Endothelial cell of umbilical vein (primary cell): ENCODE data around the gene MYO16. TPM values are rescaled to one million over a fixed set of nuclear protein-coding genes. Genes with fewer than 3 reads are reported as not detected.

ENCODE experiments used
- BruUV-seq: library from RNA; stranded (reverse); fragments of 400-500 nt; replicated peaks from 2 replicates; lab custom pipeline; 2021; lab: Mats Ljungman, UMichigan
- CTCF ChIA-PET: fragments of 300-600, 350-600 bp; sonication (Branson Sonifier 250); formaldehyde crosslinking; loops from one replicate; lab custom pipeline; 2021; ENCODE audit warnings: antibody characterized with exemption, inconsistent platforms; lab: Charles Lee
- POLR2A ChIA-PET: fragments of 300-600, 350-600 bp; sonication (Branson Sonifier 250); formaldehyde crosslinking; loops from one replicate; lab custom pipeline; 2021; ENCODE audit warnings: antibody characterized with exemption, inconsistent platforms; lab: Charles Lee
- DNase-seq: peaks from one replicate; pipeline ENCODE4 v3.0.0-alpha.2; 2011; ENCODE audit warnings: low read depth, low spot score
- FAIRE-seq: peaks from 2 replicates; lab custom pipeline; 2011; peaks lifted over from hg19 to GRCh38; lab: Jason Lieb, UNC
- H2AFZ ChIP-seq: 2 replicates; pipeline ENCODE4 v1.6.0; 2012; ENCODE audit warnings: low read depth, low read length, control low read depth, inconsistent platforms
- H3K27ac ChIP-seq: 2 replicates; pipeline ENCODE4 v1.5.1; 2011; ENCODE audit warnings: low read depth, mild to moderate bottlenecking, control low read depth, low read length, moderate library complexity; ENCODE audit not compliant: insufficient read depth
- H3K27me3 ChIP-seq, 2 experiments: 2 replicates each; pipeline versions ENCODE4 v1.6.0 to v1.6.1; 2011; ENCODE audit warnings: low read length in 2 of 2, mixed read lengths in 1 of 2; ENCODE audit not compliant: control insufficient read depth in 2 of 2, insufficient read depth in 2 of 2
- H3K36me3 ChIP-seq, 2 experiments: 2 replicates in 1 of 2; 3 replicates in 1 of 2; pipeline ENCODE4 v1.5.1; 2011; ENCODE audit warnings: low read length in 2 of 2, mild to moderate bottlenecking in 1 of 2, moderate library complexity in 1 of 2; ENCODE audit not compliant: control insufficient read depth in 2 of 2, insufficient read depth in 2 of 2; ENCODE audit errors: extremely low read depth in 1 of 2
- H3K4me1 ChIP-seq: 3 replicates; pipeline ENCODE4 v1.5.1; 2011; ENCODE audit warnings: mild to moderate bottlenecking, low read length; ENCODE audit not compliant: control insufficient read depth, insufficient read depth; ENCODE audit errors: extremely low read depth
- H3K4me2 ChIP-seq: 2 replicates; pipeline ENCODE4 v1.6.1; 2011; ENCODE audit warnings: low read length, control low read depth, mixed read lengths; ENCODE audit not compliant: insufficient read depth
- H3K4me3 ChIP-seq, 3 experiments: fragments of 200-600 bp in 1 of 3; sonication (generic), shearing (Covaris generic) in 1 of 3; replicated peaks in 1 of 3; 2 replicates each; pipeline ENCODE4 v1.5.1; 2011 to 2016; ENCODE audit warnings: control low read depth in 3 of 3, low read length in 3 of 3, mild to moderate bottlenecking in 2 of 3, inconsistent platforms in 1 of 3, low read depth in 1 of 3, moderate library complexity in 1 of 3; ENCODE audit not compliant: insufficient read depth in 1 of 3
- H3K79me2 ChIP-seq: 2 replicates; pipeline ENCODE4 v1.6.0; 2012; ENCODE audit warnings: low read length, inconsistent platforms; ENCODE audit not compliant: control insufficient read depth, insufficient read depth
- H3K9ac ChIP-seq: replicated peaks from 2 replicates; pipeline ENCODE3; 2011; ENCODE audit warnings: low read length, control low read depth; ENCODE audit not compliant: insufficient read depth; ENCODE audit errors: extremely low read depth
- H3K9me1 ChIP-seq: replicated peaks from 3 replicates; pipeline ENCODE4 v1.6.0; 2011; ENCODE audit warnings: mild to moderate bottlenecking, low read length; ENCODE audit not compliant: control insufficient read depth, insufficient read depth; ENCODE audit errors: extremely low read depth
- H3K9me3 ChIP-seq: replicated peaks from 2 replicates; pipeline ENCODE4 v1.5.1; 2012; ENCODE audit warnings: low read length, inconsistent platforms; ENCODE audit not compliant: control insufficient read depth, insufficient read depth
- H4K20me1 ChIP-seq: replicated peaks from 2 replicates; pipeline ENCODE3; 2011; ENCODE audit warnings: mild to moderate bottlenecking, low read length; ENCODE audit not compliant: control insufficient read depth, insufficient read depth; ENCODE audit errors: extremely low read depth
- CTCF ChIP-seq, 2 donors: IDR thresholded peaks; 1 replicate in 1 of 2; 2 replicates in 1 of 2; pipeline ENCODE4 v1.5.1; 2011; ENCODE audit warnings: low read length in 2 of 2, mild to moderate bottlenecking in 2 of 2, moderate library complexity in 2 of 2, control low read depth in 1 of 2, inconsistent platforms in 1 of 2, low read depth in 1 of 2; ENCODE audit not compliant: insufficient read depth in 1 of 2; ENCODE audit errors: extremely low read depth in 1 of 2
- EZH2 ChIP-seq: IDR thresholded peaks from 2 replicates; pipeline ENCODE4 v1.6.1; 2012; ENCODE audit warnings: borderline replicate concordance, low read depth, mild to moderate bottlenecking, moderate library complexity, low read length, inconsistent platforms; ENCODE audit not compliant: severe bottlenecking
- FOS ChIP-seq: IDR thresholded peaks from 2 replicates; pipeline ENCODE4 v1.6.1; 2011; ENCODE audit warnings: mild to moderate bottlenecking, low read length, moderate library complexity, borderline replicate concordance; ENCODE audit not compliant: insufficient read depth
- GATA2 ChIP-seq: IDR thresholded peaks from 2 replicates; pipeline ENCODE4 v1.7.0; 2011; ENCODE audit warnings: low read depth, mild to moderate bottlenecking, moderate library complexity, mixed read lengths, low read length; ENCODE audit not compliant: insufficient read length, insufficient read depth
- JUN ChIP-seq: IDR thresholded peaks from 2 replicates; pipeline ENCODE4 v1.6.1; 2011; ENCODE audit warnings: borderline replicate concordance, low read depth; ENCODE audit not compliant: insufficient read length, insufficient read depth
- MAX ChIP-seq: IDR thresholded peaks from 2 replicates; pipeline ENCODE4 v1.6.1; 2011; ENCODE audit not compliant: insufficient read depth, insufficient read length
- MYC ChIP-seq: IDR thresholded peaks from one replicate; pipeline ENCODE4 v1.6.1; 2011; ENCODE audit warnings: mild to moderate bottlenecking, low read depth, low read length
- POLR2A ChIP-seq: IDR thresholded peaks from 2 replicates; pipeline ENCODE4 v1.6.1; 2012; ENCODE audit warnings: low read depth, mild to moderate bottlenecking, control low read depth, low read length
- POLR2AphosphoS5 ChIP-seq: IDR thresholded peaks from 2 replicates; pipeline ENCODE4 v1.6.1; 2012; ENCODE audit warnings: low read depth, mild to moderate bottlenecking, control low read depth, low read length, moderate library complexity; ENCODE audit not compliant: insufficient read depth
- dilution Hi-C: fragments of 300-500 bp; cut with MboI; formaldehyde crosslinking; loops from one replicate; pipeline ENCODE4 v1.15.0; 2019; ENCODE audit warnings: low sequenced_read_pairs; ENCODE audit not compliant: extremely low pct_ligation_motif_present
- intact Hi-C: fragments of 100-400 bp; cut with micrococcal nuclease; formaldehyde crosslinking; loops from one replicate; pipeline ENCODE4 v1.10.0; 2022
- polyA plus RNA-seq, 4 experiments: library from polyadenylated mRNA; depleted of rRNA in 3 of 4; stranded (reverse) in 3 of 4; unstranded in 1 of 4; fragments of >200 nt; gene quantifications; 2 replicates each; pipeline versions ENCODE4 v1.2.1 to v1.2.3, GENCODE V29; 2011 to 2012; ENCODE audit warnings: missing spikeins in 1 of 4
- total RNA-seq: library from RNA; stranded (reverse); gene quantifications from 2 replicates; pipeline ENCODE4 v1.2.3, GENCODE V29; 2021

The MYO16 gene
- total and polyA plus RNA-seq, 2 donors (not counting 3 experiments of a cell fraction or from before 2014, with no cell fraction given): 0.03 to 0.04 TPM

- Histone ChIP-seq H3K36me3 (no peaks in the 10 kb centered on the region), H2AFZ (no peak overlapping the region), H3K9me1 (no peaks in the 10 kb centered on the region), H4K20me1 (no peaks in the 10 kb centered on the region), H3K27me3 (no peaks in the 10 kb centered on the region), H3K27ac (no peak overlapping the region), H3K79me2 (no peaks in the 10 kb centered on the region), H3K9me3 (peaks cover 2% of the 10 kb centered on the region), H3K4me2 (no peak overlapping the region), H3K4me3 (no peak overlapping the region), H3K9ac (no peak overlapping the region), H3K4me1 (no peaks in the 10 kb centered on the region)
- intact Hi-C loops: no loop called here
- TF ChIP-seq FOS (no peak), POLR2A (no peak), GATA2 (no peak), MAX (no peak), JUN (no peak)
- ChIA-PET CTCF (no interaction called here), POLR2A (no interaction called here)
- no TSS peak for BruUV-seq
- no peak for FAIRE-seq
- dilution Hi-C loops: no loop called here
- DNase-seq: no peak
Observed at GRCh38 chr13:108755083-108755482, 125.7 kb downstream of the MYO16 start.

- TF ChIP-seq CTCF (IDR thresholded peaks at IDR 0.05; ENCODE audit: extremely low read depth in 1 of 2, insufficient read depth in 1 of 2, low read depth in 1 of 2, low read length in 2 of 2) (no peak), EZH2 (no peak), POLR2AphosphoS5 (no peak), JUN (no peak), POLR2A (no peak), MYC (no peak), MAX (no peak), FOS (no peak)
- FAIRE-seq: no peak
- no peak overlapping the region for H3K4me2 ChIP-seq
- DNase-seq: no peak
- no peaks in the 10 kb centered on the region for H3K9me3 ChIP-seq
- H3K27me3 ChIP-seq: no peaks in the 10 kb centered on the region
- no peaks in the 10 kb centered on the region for H3K4me1 ChIP-seq
- no peaks in the 10 kb centered on the region for H3K79me2 ChIP-seq
- no peaks in the 10 kb centered on the region for H3K9me1 ChIP-seq
- intact Hi-C loops (no loop called here), dilution Hi-C loops (no loop called here)
- no peaks in the 10 kb centered on the region for H3K36me3 ChIP-seq
- POLR2A ChIA-PET: no interaction called here
- no TSS peak for BruUV-seq
- no peak overlapping the region for H3K9ac ChIP-seq
- CTCF ChIA-PET: no interaction called here
- H3K4me3 ChIP-seq: no peak overlapping the region
- H3K27ac ChIP-seq: no peak overlapping the region
- no peaks in the 10 kb centered on the region for H4K20me1 ChIP-seq
- H2AFZ ChIP-seq: no peak overlapping the region
Observed at GRCh38 chr13:108760129-108760528, 130.7 kb downstream of the MYO16 start.
